ENCODE results near the gene PLPPR2. TPM values are rescaled to one million over a fixed set of nuclear protein-coding genes. Genes with fewer than 3 reads are reported as not detected.
"Not testable (repeated sequence)": the region's sequence is repeated elsewhere in the genome, so short reads cannot be mapped to it uniquely, and the experiment has no call there.

The PLPPR2 gene
- total and polyA plus RNA-seq, 7 donors = 4.3 to 33.6 (median 20.8) TPM

DNA sequence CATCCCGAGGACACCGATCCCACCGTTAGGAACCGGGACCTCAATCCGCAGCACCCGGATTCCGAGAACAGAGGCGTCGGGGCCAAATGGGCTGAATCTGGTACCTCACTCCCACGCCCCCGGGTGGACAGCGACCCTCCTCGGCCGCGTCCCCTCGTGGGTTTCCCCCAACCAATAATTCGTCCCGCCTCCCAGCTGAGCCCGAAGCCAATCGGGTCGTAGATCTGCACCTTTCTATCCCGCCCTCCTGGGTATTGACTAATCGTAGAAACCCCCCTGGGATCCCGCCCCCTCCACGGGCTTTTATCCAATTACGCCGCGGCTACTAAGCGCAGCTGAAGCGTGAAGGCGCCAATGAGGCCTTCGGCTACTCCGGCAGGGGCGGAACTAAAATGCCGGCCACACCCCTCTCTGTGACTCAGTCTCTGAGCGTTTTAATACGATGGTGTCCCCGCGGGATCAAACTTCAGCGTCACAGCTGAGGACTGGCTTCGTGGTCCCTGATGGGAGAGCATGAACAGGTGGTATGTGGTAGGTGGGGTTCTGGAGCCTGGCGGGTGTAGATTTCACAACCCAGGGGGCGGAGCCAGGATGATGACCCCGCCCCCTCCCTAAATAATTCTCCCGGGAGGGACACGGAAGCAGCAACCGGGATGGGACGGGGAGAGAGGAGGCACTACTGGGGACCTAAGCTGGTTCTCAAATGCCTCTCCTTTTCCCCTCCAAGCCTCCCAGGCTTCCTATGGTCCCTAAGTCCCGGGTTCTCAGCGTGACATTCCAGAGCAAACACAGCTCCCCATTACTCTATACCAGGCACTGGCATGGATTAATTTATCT lies 8.9 kb upstream of the PLPPR2 start, which contains the start of the genes CCDC159 and TMEM205:
Gene CCDC159, plus strand, starts transcription at position 416 of the 837 bp plus-strand sequence. Its CDS starts 88 bp downstream, at position 504.
Gene TMEM205, minus strand, starts transcription at position 165 of the 837 bp plus-strand sequence. CDS start 649 bp downstream, outside the sequence.
- Histone ChIP-seq H3K27me3 (ENCODE audit: insufficient read depth in 3 of 3, low read length in 2 of 3) (no peaks in the 10 kb centered on the region), H3K9me3 (no peaks in the 10 kb centered on the region), H3K4me3 (peak within 1 kb of the TSS; percentile 87), H3K27ac (peak within 1 kb of the TSS; percentile 76), H3K4me1 (peaks cover 14% of the 10 kb centered on the region), H3K36me3 (ENCODE audit: insufficient read depth in 1 of 2, low read depth in 1 of 2) (peaks cover 0 to 21% of the 10 kb centered on the region in 2 donors)
- WGBS, 3 donors = 0% methylated on average over 50 of the region's 50 CpGs
- peak; percentile 96 to 97 (median 96) for ATAC-seq
- TF ChIP-seq, protein P1, sequence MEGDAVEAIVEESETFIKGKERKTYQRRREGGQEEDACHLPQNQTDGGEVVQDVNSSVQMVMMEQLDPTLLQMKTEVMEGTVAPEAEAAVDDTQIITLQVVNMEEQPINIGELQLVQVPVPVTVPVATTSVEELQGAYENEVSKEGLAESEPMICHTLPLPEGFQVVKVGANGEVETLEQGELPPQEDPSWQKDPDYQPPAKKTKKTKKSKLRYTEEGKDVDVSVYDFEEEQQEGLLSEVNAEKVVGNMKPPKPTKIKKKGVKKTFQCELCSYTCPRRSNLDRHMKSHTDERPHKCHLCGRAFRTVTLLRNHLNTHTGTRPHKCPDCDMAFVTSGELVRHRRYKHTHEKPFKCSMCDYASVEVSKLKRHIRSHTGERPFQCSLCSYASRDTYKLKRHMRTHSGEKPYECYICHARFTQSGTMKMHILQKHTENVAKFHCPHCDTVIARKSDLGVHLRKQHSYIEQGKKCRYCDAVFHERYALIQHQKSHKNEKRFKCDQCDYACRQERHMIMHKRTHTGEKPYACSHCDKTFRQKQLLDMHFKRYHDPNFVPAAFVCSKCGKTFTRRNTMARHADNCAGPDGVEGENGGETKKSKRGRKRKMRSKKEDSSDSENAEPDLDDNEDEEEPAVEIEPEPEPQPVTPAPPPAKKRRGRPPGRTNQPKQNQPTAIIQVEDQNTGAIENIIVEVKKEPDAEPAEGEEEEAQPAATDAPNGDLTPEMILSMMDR (IDR thresholded peaks at IDR 0.05) = no peak
- intact Hi-C loops (cut with DNase I) = no loop called here
- peak; percentile 98 to 99 for DNase-seq

DNA sequence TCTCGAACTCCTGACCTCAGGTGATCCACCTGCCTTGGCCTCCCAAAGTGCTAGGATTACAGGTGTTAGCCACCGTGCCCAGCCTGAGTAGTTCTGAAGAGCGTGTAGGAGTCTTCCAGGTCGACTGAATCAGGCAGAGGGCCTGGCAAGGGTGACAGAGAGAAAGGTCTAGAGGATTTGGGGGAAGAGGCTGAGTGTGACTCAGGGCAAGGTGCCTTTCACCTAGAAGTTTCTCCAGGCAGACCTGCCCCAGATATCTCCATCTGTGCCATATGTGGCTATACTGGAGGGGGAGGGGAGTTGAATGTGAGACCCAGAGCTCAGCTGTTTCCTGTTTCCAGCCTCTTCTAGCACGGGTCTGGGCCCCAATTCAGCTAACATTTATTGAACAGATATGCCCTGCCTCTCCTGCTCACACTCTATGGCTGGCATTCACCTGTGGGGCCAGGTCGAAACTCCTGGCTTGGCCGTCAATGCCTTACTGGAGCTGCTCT lies 7.6 kb upstream of the PLPPR2 start:
- DNase-seq (no peak), ATAC-seq (no peak)
- Histone ChIP-seq H3K4me3 (no peak overlapping the region), H3K4me1 (peaks cover 14% of the 10 kb centered on the region), H3K36me3 (ENCODE audit: insufficient read depth in 1 of 2, low read depth in 1 of 2) (peaks cover 0 to 8% of the 10 kb centered on the region in 2 donors), H3K27me3 (ENCODE audit: insufficient read depth in 3 of 3, low read length in 2 of 3) (no peaks in the 10 kb centered on the region), H3K9me3 (no peaks in the 10 kb centered on the region), H3K27ac (peak overlapping the region; percentile 76)
- intact Hi-C loops (cut with DNase I) = no loop called here
- 65 to 79% (median 71%) methylated on average over 7 of the region's 7 CpGs for WGBS, 3 donors
- TF ChIP-seq, protein P1 (IDR thresholded peaks at IDR 0.05) = no peak

DNA sequence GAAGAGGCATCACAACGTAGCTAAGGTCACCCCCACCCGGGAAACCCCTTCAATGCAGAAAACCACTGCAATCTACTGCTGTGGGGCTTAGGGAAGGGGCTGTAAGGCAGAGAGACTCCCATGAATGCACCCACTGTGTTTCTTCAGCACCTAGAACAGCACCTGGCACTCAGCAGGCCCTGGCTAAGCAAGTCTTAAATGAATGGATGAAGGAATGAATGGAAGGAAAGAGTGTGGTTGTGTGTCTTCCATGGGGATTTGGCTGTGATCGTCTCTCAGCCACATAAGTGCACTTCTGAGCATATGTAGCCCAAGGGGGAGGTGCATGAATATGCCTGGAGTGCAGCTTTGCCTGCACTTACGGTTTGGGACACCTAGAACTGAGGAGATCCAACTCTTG lies 6.1 kb upstream of the PLPPR2 start:
- intact Hi-C loops (cut with DNase I) = no loop called here
- TF ChIP-seq, protein P1 (IDR thresholded peaks at IDR 0.05) = no peak
- H3K4me1 ChIP-seq = peaks cover 12% of the 10 kb centered on the region
- no peaks in the 10 kb centered on the region for H3K9me3 ChIP-seq
- no peaks in the 10 kb centered on the region for H3K27me3 ChIP-seq (ENCODE audit: insufficient read depth in 3 of 3, low read length in 2 of 3)
- WGBS, 3 donors = 89 to 90% (median 90%) methylated on average over 4 of the region's 4 CpGs
- no peak overlapping the region for H3K4me3 ChIP-seq
- H3K27ac ChIP-seq = no peak overlapping the region
- ATAC-seq = no peak
- DNase-seq = no peak
- no peaks in the 10 kb centered on the region for H3K36me3 ChIP-seq (ENCODE audit: insufficient read depth in 1 of 2, low read depth in 1 of 2)

DNA sequence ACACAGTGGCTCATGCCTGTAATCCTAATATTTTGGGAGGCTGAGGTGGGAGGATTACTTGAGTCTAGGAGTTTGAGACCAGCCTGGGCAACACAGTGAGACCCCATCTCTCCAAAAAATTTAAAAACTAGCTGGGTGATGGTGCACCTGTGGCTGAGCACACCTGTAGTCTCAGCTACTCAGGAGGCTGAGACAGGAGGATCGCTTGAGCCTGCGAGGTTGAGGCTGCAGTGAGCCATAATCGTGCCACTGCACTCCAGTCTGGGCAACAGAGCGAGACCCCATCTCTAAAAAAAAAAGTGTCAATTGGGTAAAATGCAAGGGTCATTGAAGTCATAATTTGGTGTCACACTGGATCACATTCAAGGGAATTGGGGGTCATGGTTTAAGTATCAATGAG lies 1.1 kb upstream of the PLPPR2 start:
- H3K9me3 ChIP-seq; H3K4me1 ChIP-seq; H3K27ac ChIP-seq; ATAC-seq; H3K4me3 ChIP-seq; DNase-seq; H3K27me3 ChIP-seq (ENCODE audit: insufficient read depth in 3 of 3, low read length in 2 of 3); intact Hi-C loops (cut with DNase I): not testable (repeated sequence)
- 97% methylated on average over 4 of the region's 4 CpGs for WGBS, 3 donors
- peaks cover 0 to 13% of the 10 kb centered on the region in 2 donors for H3K36me3 ChIP-seq (ENCODE audit: insufficient read depth in 1 of 2, low read depth in 1 of 2)

DNA sequence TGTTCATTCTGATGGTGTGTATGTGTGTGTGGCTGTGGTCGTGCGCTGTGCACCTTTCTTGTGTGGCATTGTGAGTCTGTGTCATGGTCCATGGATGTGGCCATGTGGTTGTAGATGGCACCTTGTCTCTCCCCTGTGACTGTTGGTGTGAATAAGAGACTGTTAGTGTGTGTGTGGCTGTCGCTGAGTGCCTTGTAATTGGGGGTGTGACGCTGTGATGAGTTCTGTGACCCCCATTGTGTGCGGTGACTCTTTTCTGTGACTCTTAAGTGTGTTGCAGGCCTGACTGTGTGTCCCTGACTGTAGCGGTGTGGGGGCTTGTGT lies 804 bp downstream of the PLPPR2 start:
- TF ChIP-seq, protein P1 (IDR thresholded peaks at IDR 0.05) = no peak
- Histone ChIP-seq H3K4me3 (peak overlapping the region; percentile 64), H3K27me3 (ENCODE audit: insufficient read depth in 3 of 3, low read length in 2 of 3) (no peaks in the 10 kb centered on the region), H3K4me1 (peaks cover 5% of the 10 kb centered on the region), H3K36me3 (ENCODE audit: insufficient read depth in 1 of 2, low read depth in 1 of 2) (peaks cover 0 to 31% of the 10 kb centered on the region in 2 donors), H3K9me3 (no peaks in the 10 kb centered on the region), H3K27ac (peak overlapping the region; percentile 42)
- peak in 1 of 4 donors; percentile 8 for ATAC-seq
- intact Hi-C loops (cut with DNase I) = no loop called here
- DNase-seq = no peak
- WGBS, 3 donors = 80 to 84% (median 81%) methylated on average over 6 of the region's 6 CpGs

Data from psoas muscle (tissue), 8 donors.